Right lobe of liver (tissue), 4 donors: ENCODE data around the gene TNS1.

ENCODE experiments used
- CTCF ChIP-seq, 4 donors: fragments of 200-600 bp in 3 of 4; fragments of 450-650 bp in 1 of 4; IDR thresholded peaks; one replicate each; pipeline versions ENCODE4 v1.5.1 to v1.8.0; 2016 to 2022; ENCODE audit warnings: antibody characterized with exemption in 4 of 4, mild to moderate bottlenecking in 2 of 4
- POLR2A ChIP-seq: fragments of 450-650 bp; IDR thresholded peaks from one replicate; pipeline ENCODE4 v1.6.1; 2017; ENCODE audit warnings: antibody characterized with exemption, mild to moderate bottlenecking
- donor health status: DM: no; HTN: no; CAD: no.
- donor health status: DM: no; HTN: no; CAD: no.
- donor health status: DM: no; HTN: yes; CAD: no.

GRCh38 chr2:217802266-217802665, 200.5 kb downstream of the TNS1 start:
- TF ChIP-seq CTCF (IDR thresholded peaks at IDR 0.05) (no peak), POLR2A (no peak)
